GM21576 (cell line): ENCODE data around the gene PRM3.

Source experiments
- ATAC-seq: cut with Tn5 transposase; IDR thresholded peaks from one replicate; pipeline ENCODE4 v1.9.1; 2021; ENCODE audit warnings: mild to moderate bottlenecking, moderate library complexity; ENCODE audit not compliant: unreplicated experiment

PRM3 gene

DNA sequence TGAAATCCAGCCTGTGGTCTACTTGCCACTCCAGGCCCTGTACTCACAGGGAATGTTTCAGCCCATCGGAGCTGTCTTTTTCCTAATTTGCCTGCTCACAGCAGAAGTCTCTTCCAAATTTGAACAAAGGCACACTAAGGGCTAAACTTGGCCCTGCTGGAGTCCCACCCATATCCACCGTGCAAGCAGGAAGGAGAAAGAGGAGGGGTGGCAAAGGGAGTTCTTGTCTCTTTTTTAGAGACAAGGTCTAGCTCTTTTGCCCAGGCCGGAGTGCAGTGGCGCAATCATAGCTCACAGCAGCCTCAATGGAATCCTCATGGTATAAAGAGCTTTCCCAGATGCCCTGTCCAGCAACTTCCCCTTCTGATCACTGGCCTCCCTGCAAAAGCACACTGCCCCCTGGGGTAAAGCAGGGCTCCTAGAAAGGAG, 10.4 kb upstream of the PRM3 start:
- no peak for ATAC-seq

DNA sequence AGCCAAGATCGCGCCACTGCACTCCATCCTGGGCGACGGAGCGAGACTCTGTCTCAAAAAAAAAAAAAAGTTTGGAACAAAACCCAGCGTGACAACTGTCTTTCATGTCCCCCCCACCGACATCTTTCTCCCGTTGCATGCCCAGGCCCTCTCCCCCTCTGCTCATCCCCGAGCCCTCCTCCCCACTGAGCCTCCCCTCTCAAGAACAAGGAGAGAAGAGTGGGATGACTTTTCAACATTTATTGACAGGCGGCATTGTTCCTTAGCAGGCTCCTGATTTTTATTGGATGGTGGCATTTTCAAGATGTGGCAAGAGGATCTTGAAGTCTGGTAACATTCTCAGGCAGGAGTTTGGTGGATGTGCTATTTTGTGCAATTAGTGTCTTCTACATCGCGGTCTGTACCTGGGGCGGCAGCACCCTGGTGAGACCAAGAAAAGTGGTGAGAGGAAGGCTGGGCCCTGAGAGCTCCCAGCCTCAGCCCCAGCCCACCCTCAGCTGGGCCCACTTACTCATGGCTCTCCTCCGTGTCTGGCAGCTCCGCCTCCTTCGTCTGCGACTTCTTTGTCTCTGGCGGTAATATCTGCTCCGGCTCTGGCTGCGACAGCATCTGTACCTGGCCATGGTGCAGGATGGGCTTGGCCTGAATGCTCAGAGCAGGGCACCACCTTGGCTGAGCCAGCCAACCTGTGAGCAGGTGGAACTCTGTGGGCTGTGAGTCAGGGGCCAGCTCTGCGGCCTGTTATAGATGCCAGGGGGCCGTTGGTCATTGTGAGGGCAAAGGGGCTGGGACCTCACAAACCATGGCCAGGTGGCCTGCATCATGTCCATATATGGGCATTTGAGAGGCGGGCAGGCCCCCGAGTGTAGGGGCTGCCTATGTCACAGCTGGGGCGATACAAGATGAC, 7.4 kb upstream of the PRM3 start, which contains the start of gene PRM1:
Gene PRM1 (minus strand): TSS at position 715 of the 907 bp plus-strand sequence. CDS start 92 bp downstream, at position 623.
- no peak for ATAC-seq

DNA sequence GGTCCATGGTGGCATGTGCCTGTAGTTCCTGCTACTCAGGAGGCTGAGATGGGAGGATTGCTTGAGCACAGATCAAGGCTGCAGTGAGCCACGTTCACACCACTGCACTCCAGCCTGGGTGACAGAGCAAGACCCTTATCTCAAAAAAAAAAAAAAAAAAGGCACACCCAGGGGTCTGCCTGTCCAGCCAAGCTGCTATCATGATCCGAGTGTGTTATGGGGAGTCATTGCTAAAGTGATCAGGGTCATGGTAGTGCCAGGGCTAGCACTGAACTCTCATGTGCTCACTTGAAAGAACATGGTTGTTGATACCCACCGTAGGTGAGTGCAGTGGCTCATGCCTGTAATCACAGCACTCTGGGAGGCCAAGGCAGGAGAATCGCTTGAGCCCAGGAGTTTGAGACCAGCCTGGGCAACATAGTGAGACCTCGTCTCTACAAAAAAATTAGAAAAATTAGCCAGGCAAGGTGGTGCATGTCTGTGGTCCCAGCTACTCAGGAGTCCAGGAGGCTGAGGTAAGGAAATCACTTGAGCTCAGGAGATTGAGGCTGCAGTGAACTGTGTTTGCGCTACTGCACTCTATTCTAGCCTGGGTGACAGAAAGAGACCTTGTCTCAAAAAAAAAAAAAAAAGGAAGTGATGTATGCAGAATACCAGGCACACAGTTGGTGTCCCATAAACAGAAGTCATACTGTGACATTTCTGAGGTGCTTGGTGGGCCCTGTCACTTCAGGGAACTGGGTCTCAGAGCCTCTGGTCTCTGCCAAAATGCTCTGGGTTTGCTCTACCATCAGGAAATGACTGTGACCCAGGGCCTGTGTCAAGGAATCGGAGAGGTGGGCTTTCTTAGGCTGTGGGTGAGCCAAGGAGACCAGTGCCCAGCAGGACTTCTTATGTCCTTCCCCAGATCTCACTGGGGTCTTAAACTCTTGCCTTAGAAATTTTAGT, 5.5 kb upstream of the PRM3 start:
- ATAC-seq = no peak

DNA sequence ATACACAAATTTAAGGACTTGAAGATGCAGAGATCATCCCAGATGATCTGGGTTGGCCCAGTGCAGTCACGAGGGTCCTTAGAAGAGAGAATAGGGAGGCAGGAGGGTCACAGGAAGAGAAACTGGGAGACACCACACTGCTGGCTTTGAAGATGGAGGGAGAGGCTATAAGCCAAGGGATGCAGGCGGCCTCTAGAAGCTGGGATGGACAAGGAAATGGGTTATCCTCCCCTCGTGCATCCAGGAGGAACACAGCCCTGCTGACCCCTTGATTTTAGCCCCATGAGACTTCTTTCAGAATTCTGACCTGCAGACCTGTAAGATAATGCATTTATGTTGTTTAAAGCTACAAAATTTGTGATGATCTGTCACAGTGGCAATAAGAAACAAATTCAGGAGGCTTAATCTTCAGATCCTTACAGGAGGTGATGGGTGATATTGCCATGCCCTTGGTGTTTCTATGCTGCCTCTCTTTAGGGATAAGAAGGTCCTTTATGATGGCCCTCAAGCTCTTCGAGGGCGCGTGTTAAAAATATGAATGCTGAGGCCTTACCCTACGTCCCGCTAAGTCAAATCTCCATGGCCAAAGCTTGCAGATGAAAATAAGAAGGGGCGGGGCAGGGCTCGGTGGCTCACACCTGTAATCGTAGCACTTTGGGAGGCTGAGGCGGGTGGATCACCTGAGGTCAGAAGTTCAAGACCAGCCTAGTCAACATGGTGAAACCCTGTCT, 4.3 kb upstream of the PRM3 start:
- ATAC-seq = no peak

DNA sequence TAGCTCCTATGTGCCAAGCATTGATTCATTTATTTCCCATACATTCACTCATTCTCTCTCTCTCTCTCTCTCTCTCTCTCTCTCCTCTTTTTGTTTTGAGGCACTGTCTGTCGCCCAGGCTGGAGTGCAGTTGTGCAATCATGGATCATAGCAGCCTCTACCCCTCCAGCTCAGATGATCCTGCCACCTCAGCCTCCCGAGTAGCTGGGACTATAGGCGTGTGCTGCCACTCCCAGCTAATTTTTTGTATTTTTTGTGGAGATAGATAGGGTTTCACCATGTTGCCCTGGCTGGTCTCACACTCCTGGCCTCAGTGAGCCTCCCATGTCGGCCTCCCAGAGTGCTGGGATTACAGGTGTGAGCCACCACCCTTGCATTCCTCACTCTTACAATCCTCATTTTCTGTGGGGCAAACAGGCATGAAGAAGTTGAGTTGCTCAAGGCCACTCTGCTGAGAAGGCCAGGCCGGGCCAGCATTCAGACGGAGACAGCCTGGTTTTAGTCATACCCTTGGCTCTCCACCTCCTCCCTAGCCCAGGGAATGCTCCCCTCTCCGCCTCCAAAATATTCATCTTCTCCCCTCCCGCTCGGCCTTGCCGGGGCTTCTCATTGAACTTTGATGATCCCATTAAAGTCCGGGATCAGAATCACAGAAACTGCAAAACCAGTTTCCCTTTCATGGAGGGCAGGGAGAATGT, 3.6 kb upstream of the PRM3 start:
- ATAC-seq = no peak

DNA sequence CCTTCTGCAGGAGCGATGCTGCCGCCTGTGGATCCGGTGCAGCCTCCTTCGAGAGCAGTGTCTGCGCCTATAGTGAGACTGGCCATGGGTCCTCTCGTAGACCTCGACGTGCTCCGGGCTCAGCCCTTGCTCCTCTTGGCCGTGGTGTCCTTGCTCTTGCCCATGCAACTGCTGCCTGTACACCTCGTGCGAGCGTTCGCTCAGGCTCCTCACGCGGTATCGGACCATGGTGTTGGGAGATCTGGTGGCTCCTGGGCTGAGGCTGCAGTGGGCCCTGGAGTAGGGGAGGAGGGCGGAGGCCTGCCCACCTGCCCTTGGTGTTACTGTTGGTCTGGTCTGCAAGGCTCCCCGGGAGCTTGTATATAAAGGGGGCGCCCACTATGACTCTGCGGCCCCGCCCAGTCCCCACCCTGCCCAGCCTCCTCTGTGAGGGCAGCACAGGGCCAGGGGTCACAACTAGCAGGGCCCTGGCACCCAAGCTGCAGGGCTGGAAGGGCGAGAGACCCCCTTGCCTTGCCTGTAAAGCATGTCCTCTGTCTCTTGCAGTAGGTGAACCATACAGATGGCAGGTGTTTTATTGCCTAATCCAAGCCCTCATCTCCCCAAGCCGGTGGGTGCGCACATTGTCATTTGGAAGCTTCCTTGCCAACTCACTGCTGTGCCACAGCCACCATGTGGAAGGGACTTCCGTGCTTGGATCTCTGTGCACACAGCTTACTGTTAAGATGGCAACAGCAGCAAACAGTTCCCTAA, 2.9 kb upstream of the PRM3 start, which contains the start of gene PRM2:
Gene PRM2 (minus strand): TSS at position 338 of the 753 bp plus-strand sequence. CDS start 110 bp downstream, at position 228.
- ATAC-seq = no peak

DNA sequence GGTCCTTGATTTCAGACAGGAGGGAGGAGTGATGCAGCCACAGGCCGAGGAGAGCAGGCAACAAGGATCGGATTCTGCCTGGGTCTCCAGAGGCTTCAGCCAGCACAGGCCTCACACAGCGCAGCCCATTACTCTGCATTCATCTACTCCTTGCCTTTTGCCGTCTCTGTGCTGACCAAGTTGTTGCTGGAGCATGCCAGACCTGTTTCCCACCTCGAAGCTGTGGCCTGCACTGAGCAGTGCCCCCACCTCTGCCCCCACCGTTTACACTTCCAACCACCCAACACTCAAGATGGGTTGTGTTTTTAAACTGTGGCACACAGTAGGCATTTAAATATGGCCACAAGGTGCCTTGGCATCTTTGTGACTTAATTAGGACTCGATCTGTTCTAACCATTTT, 1.5 kb upstream of the PRM3 start:
- no peak for ATAC-seq

DNA sequence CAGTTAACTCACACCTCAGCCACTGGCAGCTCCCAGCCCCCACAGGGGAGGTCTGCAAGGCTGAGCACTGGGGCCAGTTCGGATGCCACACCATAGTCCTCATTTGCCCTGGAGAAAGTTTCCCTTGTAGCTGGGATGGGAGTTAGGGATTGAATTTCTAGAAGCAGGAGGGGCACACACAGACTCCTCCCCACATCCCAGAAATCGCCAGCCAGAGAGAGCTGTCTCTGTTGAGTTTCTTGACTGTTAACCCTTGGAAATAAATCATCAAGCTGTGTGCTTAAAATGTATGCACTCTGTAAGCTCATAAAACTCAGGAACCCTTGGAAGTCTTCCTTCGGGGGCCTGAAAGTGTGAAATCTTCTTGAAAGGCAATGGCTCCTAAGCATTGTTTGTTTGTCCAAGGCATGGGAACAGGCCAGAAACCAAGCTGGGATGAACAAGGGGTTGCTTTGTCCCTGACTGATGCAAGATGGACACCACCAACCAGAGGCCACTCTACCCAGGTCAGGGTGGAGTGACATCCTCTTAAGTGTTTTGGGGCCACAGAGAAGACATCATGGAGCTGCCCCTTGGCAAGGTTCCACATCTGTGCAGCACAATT, 394 bp upstream of the PRM3 start:
- ATAC-seq = no peak

DNA sequence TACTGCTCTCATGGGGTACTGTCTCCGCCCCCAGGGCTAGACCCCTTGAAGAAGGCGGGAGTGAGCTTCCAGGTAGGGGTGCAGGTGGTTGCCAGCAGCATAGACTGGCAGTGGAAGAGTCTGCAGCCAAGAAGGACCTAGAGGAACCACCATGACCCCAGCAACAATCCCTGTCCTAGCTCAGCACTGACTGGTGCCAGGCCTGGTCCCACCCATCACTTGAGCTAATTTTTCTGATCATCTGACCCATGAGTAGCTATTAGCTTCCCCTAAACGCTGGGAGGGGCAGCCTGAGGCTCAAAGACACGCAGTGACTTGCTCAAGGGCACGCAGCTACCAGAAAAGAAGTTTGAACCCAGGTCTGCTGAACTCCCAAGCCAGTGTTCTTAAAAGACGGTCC, 945 bp downstream of the PRM3 start:
- ATAC-seq = no peak

DNA sequence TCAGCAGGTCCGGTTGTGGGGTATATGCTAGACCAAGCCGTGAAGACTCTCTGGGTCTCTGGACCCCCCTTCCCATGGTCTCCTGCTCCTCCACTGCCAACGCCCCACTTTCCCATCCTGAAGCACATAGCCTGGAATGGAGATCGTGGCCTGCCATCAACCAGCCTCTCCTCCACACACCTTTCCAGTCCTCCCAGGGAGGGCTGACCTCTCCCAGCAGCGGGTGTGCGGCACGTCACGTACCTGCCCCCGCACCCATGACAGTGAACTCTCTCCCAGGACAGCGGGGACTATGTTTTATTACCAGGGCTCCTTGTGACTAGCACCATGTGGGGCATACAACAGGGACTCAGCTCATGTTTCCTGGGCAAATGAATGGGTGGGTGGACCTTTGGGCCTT, 1.8 kb downstream of the PRM3 start:
- ATAC-seq = no peak

DNA sequence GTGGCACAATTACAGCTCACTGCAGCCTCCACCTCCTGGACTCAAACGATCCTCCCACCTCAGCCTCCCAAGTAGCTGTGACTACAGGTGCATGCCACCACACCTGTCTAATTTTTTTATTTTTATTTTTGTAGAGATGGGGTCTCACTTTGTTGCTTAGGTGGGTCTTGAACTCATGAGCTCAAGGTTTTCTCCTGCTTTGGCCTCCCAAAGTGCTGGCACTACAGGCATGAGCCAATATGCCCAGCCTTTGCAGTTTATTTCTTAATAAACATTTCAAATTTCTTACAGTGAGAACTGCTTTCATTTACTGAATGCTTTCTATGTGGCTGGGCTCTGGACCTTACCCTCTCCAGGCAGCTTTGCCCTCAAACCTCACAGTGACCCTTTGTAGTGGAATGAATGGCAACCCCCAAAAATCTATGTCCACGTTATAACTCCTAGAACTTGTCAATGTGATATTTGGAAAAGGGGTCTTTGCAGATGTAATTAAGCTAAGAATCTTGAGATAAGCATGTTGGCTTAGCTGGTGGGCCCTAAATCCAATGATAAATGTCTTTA, 2.7 kb downstream of the PRM3 start:
- no peak for ATAC-seq

DNA sequence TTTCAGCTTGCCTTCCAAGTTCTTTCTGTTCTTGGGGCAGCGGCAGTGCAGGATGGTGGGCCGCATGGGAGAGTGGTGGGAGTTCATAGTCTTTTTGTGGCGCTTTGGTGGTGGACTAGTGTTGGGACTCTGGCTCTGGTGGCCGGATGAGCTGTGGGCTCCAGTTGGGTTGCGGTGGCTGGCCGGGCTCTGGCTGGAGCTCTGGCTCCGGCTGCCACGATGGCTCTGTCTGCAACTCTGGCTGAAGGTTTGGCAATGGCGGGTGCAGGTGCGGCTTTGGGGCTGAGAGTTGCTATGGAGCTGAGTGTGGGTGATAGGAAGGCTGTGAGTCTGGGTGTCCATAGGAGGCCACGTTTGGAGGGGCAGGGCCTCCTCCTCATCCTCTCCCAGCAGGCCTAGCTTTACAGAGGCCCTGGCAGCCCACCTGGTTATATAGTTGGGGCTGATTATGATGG, 4.5 kb downstream of the PRM3 start, which contains the start of gene TNP2:
Gene TNP2 (minus strand): TSS at position 405 of the 455 bp plus-strand sequence. CDS start 63 bp downstream, at position 342.
- ATAC-seq = no peak

DNA sequence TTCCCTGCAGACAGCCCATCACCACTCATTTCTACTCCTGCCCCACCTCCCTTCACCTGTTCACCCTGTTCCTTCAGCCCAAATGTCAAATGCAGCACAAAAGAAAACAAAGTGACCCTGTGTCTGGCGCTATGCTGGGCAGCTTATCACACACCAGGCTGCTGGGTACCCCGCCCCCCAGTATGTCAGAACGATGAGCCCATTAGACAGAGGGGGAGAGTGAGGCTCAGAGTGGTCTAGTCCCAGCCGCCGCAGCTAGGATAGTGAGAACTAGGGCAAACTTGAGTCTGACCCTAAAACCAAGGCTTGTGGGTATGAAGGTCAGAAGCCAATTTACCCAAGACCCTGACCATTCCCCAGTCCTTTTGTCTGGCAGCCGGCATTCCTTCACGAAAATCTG, 8.3 kb downstream of the PRM3 start:
- no peak for ATAC-seq

DNA sequence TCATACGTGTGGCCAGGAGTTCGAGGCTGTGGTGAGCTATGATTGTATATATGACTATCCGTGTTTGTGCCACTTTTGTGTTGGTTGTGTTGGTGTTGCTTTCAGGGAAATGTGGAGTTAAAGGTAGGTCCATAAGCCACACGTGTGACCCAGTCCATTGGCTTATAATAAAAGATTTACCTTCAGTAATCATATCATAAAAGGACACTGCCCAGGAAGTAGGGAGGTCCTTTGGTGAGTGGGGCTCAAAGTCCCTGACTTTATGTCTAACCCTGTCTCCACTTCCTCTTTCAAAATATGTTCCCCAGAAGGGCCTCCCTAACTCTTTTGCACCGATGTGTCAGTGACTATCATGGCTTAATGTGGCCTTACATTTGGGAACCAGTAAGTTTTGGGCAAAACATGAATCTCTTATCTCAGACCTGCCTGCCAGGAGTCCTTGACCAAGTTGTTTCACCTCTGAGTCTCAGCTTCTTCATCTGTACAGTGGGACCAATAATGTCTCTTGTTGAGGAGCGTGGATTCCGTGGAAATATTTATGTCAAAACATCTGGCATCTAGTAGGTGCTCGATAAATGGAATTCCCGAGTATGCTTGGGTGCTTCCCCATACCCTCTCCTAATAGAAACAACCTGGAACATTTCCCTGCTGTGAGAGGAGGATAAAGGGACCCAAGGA, 9.1 kb downstream of the PRM3 start:
- no peak for ATAC-seq

DNA sequence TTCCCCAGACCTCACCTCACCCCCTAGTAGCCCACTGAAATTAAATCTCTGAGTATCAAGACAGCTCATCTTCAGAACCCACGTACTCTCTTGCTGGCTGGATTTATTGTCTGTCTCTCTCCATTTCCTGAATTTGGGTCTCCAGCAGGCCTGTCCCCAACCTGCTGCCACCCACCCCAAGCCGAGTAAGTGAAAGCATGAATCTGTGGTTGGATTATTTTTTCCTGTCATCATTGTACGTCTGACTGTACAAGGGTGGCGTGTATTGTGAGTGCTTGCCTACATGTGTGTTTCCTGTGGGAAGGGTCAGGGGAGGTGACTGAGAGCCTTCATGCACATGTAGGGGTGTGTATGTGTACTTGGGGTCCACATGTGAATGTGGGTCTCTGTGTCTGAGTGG, 9.7 kb downstream of the PRM3 start:
- no peak for ATAC-seq

DNA sequence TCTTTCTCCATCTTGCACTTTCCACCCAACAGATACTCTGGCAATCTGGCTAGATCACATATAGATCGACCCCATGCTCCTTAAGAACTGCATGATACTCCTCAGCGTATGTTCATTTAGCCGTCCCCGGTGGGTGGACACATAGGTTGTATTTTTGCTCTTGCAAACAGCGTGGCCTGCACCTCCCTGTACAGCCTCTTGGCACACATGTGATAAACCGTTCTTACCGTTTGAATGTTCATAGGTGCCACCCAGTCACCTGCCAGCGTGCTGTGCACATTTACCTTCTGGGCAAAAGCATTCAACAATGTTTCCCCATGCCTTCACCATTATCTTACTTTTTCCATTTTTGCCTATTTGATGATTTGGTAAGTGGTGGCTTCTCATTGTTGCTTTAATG, 10.5 kb downstream of the PRM3 start:
- ATAC-seq = no peak

DNA sequence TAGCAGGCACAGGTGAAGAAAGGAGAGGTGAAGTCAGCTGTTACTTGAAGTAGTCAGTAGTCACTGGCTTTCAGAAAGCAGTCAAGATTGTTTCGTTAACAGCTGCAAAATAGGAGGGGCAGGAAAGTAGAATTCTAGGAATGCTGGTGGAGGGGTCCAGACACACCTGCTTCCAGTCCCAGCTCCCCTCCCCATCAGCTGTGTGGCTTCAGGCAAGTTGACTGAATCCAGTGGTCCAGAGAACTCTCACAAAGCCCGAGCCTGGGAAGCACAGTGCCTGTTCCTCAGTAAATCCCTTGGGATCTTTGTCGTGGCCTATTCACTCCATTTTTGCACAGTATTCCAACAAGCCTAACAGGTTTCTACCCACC, 12.8 kb downstream of the PRM3 start:
- no peak for ATAC-seq
